MM.1S (cell line): ENCODE data around the gene STAT5A.

Experiments
- DNase-seq: peaks from one replicate; pipeline ENCODE4 v3.0.0-alpha.2; 2015
- H2AFZ ChIP-seq: fragments of 300-600 bp; sonication (generic); 2 replicates; pipeline ENCODE4 v1.6.0; 2016; ENCODE audit warnings: antibody characterized with exemption, low read length
- H3F3A ChIP-seq: fragments of 300-600 bp; sonication (generic); 2 replicates; pipeline ENCODE4 v1.6.1; 2016; ENCODE audit warnings: mild to moderate bottlenecking, antibody characterized with exemption, low read length, moderate library complexity, mixed read lengths; ENCODE audit not compliant: insufficient read depth
- H3K27ac ChIP-seq: fragments of 300-600 bp; sonication (generic); 2 replicates; pipeline ENCODE4 v1.5.1; 2016; ENCODE audit warnings: mild to moderate bottlenecking, low read length
- H3K27me3 ChIP-seq: fragments of 300-600 bp; sonication (generic); replicated peaks from 2 replicates; pipeline ENCODE4 v1.6.0; 2016; ENCODE audit warnings: low read length; ENCODE audit not compliant: insufficient read depth
- H3K36me3 ChIP-seq: fragments of 300-600 bp; sonication (generic); replicated peaks from 2 replicates; pipeline ENCODE4 v1.6.1; 2016; ENCODE audit warnings: mild to moderate bottlenecking, low read length, mixed read lengths; ENCODE audit not compliant: insufficient read depth
- H3K4me1 ChIP-seq: fragments of 300-600 bp; sonication (generic); 2 replicates; pipeline ENCODE4 v1.6.1; 2016; ENCODE audit warnings: low read length, mixed read lengths
- H3K4me2 ChIP-seq: fragments of 300-600 bp; sonication (generic); 2 replicates; pipeline ENCODE4 v1.6.0; 2016; ENCODE audit warnings: low read depth, low read length
- H3K4me3 ChIP-seq: fragments of 300-600 bp; sonication (generic); 2 replicates; pipeline ENCODE4 v1.5.1; 2016; ENCODE audit warnings: low read length, mixed read lengths
- H3K79me2 ChIP-seq: fragments of 300-600 bp; sonication (generic); 2 replicates; pipeline ENCODE4 v1.6.1; 2016; ENCODE audit warnings: mixed run types, low read length, mixed read lengths
- H3K9ac ChIP-seq: fragments of 300-600 bp; sonication (generic); 2 replicates; pipeline ENCODE4 v1.6.1; 2016; ENCODE audit warnings: low read length, mixed read lengths
- H3K9me2 ChIP-seq: fragments of 300-600 bp; sonication (generic); replicated peaks from 2 replicates; pipeline ENCODE4 v1.6.1; 2016; ENCODE audit warnings: mild to moderate bottlenecking, low read length, mixed read lengths; ENCODE audit not compliant: insufficient read depth
- H3K9me3 ChIP-seq: fragments of 300-600 bp; sonication (generic); replicated peaks from 2 replicates; pipeline ENCODE4 v1.6.1; 2016; ENCODE audit warnings: mild to moderate bottlenecking, low read length, mixed read lengths; ENCODE audit not compliant: insufficient read depth
- H4K20me1 ChIP-seq: fragments of 300-600 bp; sonication (generic); 2 replicates; pipeline ENCODE4 v1.6.1; 2016; ENCODE audit warnings: mild to moderate bottlenecking, low read length, moderate library complexity, mixed read lengths; ENCODE audit not compliant: insufficient read depth
- EZH2 ChIP-seq: fragments of 300-600 bp; sonication (generic); optimal IDR thresholded peaks from 2 replicates; pipeline ENCODE3; 2017; ENCODE audit warnings: low read depth, mild to moderate bottlenecking, antibody characterized with exemption, low read length, mixed read lengths
- EZH2phosphoT487 ChIP-seq: fragments of 300-600 bp; sonication (generic); IDR thresholded peaks from 2 replicates; pipeline ENCODE4 v1.6.1; 2018; ENCODE audit warnings: antibody characterized with exemption, low read length
- TF ChIP-seq, protein P1 (sequence below): fragments of 300-600 bp; sonication (generic); IDR thresholded peaks from 2 replicates; pipeline ENCODE4 v1.5.1; 2016; ENCODE audit warnings: antibody characterized with exemption, low read length, mixed read lengths

STAT5A gene

DNA sequence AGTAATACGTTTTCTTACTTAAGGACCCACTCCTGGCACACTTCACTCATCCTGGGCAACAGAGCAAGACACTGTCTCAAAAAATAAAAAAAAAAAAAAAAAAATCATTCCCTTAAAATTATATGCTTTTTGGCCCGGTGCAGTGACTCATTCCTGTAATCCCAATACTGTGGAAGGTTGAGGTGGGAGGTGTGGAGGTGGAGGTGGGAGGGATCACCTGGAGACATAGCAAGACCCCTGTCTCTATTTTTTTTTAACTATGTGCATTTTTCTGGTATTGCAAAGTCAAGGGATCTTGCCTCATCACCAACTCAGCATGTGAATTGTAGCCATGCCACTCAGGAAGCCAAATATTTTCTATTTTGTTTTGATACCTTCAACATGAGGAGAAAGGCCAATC lies 21.8 kb upstream of the STAT5A start:
- no peaks in the 10 kb centered on the region for H3K27me3 ChIP-seq
- no peak overlapping the region for H3K4me3 ChIP-seq
- no peaks in the 10 kb centered on the region for H4K20me1 ChIP-seq
- H3K9ac ChIP-seq: no peak overlapping the region
- no peaks in the 10 kb centered on the region for H3K4me1 ChIP-seq
- no peak overlapping the region for H3K27ac ChIP-seq
- 0 out of 2 replicates have a peak, but pooled peaks cover 3% of the 10 kb centered on the region for H3K79me2 ChIP-seq
- no peak overlapping the region for H2AFZ ChIP-seq
- TF ChIP-seq EZH2 (no peak), EZH2phosphoT487 (no peak)
- TF ChIP-seq, protein P1, sequence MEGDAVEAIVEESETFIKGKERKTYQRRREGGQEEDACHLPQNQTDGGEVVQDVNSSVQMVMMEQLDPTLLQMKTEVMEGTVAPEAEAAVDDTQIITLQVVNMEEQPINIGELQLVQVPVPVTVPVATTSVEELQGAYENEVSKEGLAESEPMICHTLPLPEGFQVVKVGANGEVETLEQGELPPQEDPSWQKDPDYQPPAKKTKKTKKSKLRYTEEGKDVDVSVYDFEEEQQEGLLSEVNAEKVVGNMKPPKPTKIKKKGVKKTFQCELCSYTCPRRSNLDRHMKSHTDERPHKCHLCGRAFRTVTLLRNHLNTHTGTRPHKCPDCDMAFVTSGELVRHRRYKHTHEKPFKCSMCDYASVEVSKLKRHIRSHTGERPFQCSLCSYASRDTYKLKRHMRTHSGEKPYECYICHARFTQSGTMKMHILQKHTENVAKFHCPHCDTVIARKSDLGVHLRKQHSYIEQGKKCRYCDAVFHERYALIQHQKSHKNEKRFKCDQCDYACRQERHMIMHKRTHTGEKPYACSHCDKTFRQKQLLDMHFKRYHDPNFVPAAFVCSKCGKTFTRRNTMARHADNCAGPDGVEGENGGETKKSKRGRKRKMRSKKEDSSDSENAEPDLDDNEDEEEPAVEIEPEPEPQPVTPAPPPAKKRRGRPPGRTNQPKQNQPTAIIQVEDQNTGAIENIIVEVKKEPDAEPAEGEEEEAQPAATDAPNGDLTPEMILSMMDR: no peak
- H3K36me3 ChIP-seq: no peaks in the 10 kb centered on the region
- no peaks in the 10 kb centered on the region for H3K9me3 ChIP-seq
- no peak overlapping the region for H3K4me2 ChIP-seq
- no peaks in the 10 kb centered on the region for H3K9me2 ChIP-seq
- H3F3A ChIP-seq: no peaks in the 10 kb centered on the region
- DNase-seq: no peak

DNA sequence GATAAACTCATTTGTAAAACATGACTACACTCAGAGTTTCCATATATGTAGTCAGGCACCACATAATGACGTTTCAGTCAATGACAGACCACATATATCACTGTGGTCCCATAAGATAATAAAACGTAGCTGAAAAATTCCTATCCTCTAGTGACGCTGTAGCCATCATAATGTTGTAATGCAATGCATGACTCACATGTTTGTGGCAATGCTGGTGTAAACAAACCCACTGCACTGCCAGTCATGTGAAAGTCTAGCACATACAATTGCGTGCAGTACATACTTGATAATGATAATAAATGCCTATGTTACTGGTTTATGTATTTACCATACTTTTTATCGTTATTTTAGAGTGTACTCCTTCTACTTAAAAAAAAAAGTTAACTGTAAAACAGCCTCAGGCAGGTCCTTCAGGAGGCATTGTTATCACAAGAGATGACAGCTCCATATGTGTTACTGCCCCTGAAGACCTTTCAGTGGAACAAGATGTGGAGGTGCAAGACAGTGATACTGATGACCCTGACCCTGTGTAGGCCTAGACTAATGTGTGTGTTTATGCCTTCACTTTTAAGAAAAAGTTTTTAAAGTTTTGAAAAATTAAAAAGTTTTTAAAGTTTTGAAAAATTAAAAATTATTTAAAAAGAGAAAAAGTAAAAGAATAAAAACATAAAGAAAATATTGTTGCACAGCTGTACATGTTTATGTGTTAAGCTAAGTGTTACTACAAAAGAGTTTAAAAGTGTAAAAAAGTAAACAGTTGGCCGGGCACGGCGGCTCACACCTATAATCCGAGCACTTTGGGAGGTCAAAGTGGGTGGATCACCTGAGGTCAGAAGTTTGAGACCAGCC lies 21.2 kb upstream of the STAT5A start:
- H3K4me3 ChIP-seq: no peak overlapping the region
- no peak overlapping the region for H3K4me2 ChIP-seq
- H2AFZ ChIP-seq: no peak overlapping the region
- H3K27me3 ChIP-seq: no peaks in the 10 kb centered on the region
- H3K9me3 ChIP-seq: no peaks in the 10 kb centered on the region
- TF ChIP-seq EZH2 (no peak), EZH2phosphoT487 (no peak)
- TF ChIP-seq, protein P1: no peak
- H4K20me1 ChIP-seq: no peaks in the 10 kb centered on the region
- H3K4me1 ChIP-seq: no peaks in the 10 kb centered on the region
- no peaks in the 10 kb centered on the region for H3K36me3 ChIP-seq
- no peaks in the 10 kb centered on the region for H3K9me2 ChIP-seq
- no peak overlapping the region for H3K27ac ChIP-seq
- DNase-seq: no peak
- no peaks in the 10 kb centered on the region for H3F3A ChIP-seq
- H3K9ac ChIP-seq: no peak overlapping the region
- H3K79me2 ChIP-seq: 0 out of 2 replicates have a peak, but pooled peaks cover 3% of the 10 kb centered on the region

- H3K79me2 ChIP-seq: peaks cover 10% of the 10 kb centered on the region; the same call in 1 of the 2 replicates
- no peak overlapping the region for H3K27ac ChIP-seq
- H3K9ac ChIP-seq: no peak overlapping the region
- TF ChIP-seq, protein P1: no peak
- TF ChIP-seq EZH2: no peak
- TF ChIP-seq EZH2phosphoT487: no peak
- H4K20me1 ChIP-seq: no peaks in the 10 kb centered on the region
- no peak overlapping the region for H2AFZ ChIP-seq
- no peaks in the 10 kb centered on the region for H3K9me2 ChIP-seq
- no peaks in the 10 kb centered on the region for H3K4me1 ChIP-seq
- no peaks in the 10 kb centered on the region for H3K9me3 ChIP-seq
- DNase-seq: no peak
- H3K27me3 ChIP-seq: no peaks in the 10 kb centered on the region
- no peak overlapping the region for H3K4me3 ChIP-seq
- no peaks in the 10 kb centered on the region for H3F3A ChIP-seq
- H3K36me3 ChIP-seq: no peaks in the 10 kb centered on the region
- no peak overlapping the region for H3K4me2 ChIP-seq
Observed at GRCh38 chr17:42268236-42268635, 20.1 kb upstream of the STAT5A start.
